ENCODE measurements around the gene CYP3A7.
"Not testable (repeated sequence)": the region's sequence is repeated elsewhere in the genome, so short reads cannot be mapped to it uniquely, and the experiment has no call there.

The CYP3A7 gene

GRCh38 chr7:99740573-99741440 lies 5.8 kb upstream of the CYP3A7 start:
- DNase-seq, result no peak

- DNase-seq, result no peak
Measured at GRCh38 chr7:99739699-99740572, 4.9 kb upstream of the CYP3A7 start.

- DNase-seq, result no peak
Measured at GRCh38 chr7:99737726-99738125, 2.7 kb upstream of the CYP3A7 start.

DNA sequence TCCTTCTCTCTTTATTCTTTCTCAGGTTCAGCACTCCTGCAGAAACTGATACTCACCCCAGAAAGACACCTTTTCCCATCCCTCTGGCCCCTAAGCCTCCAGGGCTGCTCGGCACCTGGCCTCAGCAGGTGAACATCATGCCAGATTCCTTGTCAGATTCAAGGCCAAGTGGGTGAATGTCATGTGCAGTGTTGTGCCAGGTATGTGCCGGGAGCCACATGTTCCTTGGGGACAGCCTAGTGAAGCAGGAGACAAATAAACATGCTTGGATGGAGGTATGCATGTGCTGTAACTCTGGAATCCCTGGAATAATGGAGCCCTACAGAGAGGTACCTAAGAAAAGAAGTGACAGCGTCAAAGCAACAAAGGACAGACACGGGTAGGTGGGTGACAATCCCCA lies 1.7 kb upstream of the CYP3A7 start:
- DNase-seq, result not testable (repeated sequence)

GRCh38 chr7:99733448-99733847 lies 1.5 kb downstream of the CYP3A7 start:
- DNase-seq, result no peak

- DNase-seq, result no peak
Measured at GRCh38 chr7:99733003-99733402, 2.0 kb downstream of the CYP3A7 start.

DNA sequence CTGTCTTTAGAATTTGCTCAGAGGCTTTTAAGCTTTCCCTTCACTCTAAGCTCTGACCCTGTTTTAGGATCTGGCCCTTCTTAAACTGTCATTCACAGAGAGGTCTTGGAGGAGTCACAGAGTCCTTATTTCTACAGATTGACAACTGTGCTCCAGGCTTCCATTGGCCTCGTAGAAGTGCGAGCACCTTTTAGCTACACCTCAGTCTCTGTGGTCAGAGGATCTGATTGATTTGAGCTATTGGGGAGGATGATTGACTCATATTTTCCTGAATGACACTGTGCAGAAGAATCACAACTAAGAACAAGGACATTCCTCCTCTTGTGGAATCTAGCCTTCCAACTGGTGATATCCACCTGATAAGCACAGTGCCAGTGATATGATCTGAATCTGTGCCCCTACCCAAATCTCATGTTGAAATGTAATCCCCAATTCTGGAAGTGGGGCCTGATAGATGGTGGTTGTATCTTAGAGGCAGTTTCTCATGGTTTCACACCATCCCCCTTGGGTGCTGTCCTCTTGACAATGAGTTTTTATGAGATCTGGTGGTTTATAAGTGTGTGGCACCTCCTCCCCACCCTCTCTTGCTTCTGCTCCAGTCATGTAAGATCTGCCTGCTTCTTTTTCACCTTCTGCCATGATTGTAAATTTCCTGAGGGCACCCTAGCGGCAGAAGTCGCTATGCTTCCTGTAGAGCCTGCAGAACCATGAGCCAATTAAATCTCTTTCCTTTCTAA lies 3.2 kb downstream of the CYP3A7 start:
- DNase-seq, result no peak

GRCh38 chr7:99730992-99731391 lies 4.0 kb downstream of the CYP3A7 start:
- no peak for DNase-seq

- DNase-seq, result no peak
Measured at GRCh38 chr7:99730238-99730810, 4.7 kb downstream of the CYP3A7 start.

GRCh38 chr7:99729486-99730237 lies 5.3 kb downstream of the CYP3A7 start:
- DNase-seq, result no peak

DNA sequence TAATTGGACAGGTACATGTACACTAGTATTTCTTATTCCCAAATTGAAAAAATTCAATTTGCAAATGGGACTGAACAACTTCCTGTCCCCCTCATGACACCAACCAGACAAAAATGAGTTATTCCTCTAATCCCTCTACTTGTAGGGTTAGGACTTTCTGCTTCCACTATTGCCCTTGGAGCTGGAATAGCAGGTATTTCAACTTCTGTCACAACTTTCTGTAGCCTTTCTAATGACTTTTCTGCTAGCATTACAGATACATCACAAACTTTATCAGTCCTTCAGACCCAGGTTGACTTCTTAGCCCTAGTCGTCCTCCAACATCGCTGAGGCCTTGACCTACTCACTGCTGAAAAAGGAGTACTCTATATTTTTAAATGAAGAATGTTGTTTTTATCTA lies 6.4 kb downstream of the CYP3A7 start:
- DNase-seq, result no peak

DNA sequence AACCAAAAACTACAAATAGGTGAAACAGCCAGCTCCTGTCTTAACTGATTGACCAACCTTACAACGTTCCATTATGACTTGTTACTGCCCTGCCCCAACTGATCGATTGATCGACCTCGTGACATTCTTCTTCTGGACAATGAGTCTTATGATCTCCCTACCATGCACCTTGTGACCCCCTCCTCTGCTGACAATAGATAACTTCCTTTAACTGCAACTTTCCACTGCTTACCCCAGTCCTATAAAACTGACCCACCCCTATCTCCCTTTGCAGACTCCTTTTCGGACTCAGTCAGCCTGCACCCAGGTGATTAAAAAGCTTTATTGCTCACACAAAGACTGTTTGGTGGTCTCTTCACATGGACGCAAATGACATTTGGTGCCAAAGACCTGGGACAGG lies 11.8 kb downstream of the CYP3A7 start:
- DNase-seq, result not testable (repeated sequence)

- DNase-seq, result no peak
Measured at GRCh38 chr7:99720800-99721595, 14.0 kb downstream of the CYP3A7 start.

- no peak for DNase-seq
Measured at GRCh38 chr7:99719996-99720769, 14.8 kb downstream of the CYP3A7 start.

GRCh38 chr7:99713995-99714570 lies 20.9 kb downstream of the CYP3A7 start:
- no peak for DNase-seq

DNA sequence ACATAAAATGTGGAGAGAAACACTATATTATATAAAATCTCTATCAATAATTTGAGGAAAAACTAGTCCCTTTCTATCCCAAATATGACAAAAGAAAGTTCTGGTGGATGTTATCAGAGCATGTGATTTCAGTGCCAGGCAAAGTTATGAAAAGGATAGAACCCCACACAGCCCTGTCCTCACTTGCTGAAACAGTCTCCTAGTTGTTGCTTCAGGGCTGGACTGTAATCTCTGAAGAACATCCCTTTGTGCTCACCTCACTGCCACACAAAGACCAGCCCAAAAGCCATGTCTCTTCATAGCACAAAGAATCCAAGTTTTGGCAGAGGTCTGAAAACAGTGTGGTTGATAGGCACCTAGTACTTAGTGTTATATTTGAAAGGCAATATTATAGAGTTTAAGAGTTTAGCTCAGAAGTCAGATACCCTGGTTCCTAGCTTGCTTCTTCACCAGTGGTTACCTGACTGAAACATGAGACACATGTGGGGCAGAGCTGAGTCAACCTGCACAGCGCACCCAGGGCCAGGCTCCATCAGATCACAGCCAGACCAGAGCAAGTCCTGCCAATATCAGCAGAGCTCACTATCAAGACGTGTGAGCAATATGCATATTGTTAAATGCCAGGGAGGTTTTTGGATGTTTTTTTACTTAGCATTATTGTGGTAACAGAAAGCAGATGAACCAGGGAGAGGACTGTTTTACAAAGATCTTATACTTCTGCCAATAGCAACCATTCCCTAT lies 25.0 kb downstream of the CYP3A7 start:
- no peak for DNase-seq

DNA sequence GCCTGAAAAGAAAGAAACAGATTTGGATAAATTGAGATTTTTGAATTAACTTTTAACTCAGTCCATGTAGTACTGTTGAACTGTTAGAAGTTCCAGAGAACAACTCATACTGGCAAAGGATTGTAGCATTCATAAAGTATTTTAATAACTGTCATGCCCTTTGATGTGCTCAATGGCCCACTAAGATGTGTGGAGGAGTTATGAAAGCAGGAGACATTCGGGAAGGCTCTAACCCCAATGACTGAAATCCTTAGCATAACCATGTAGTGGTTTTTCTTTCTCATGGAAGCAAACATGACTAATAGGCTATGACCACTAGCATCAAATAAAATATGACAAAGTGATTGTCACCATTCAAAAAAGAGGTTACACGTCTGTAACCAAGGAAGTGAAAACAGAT lies 25.7 kb downstream of the CYP3A7 start:
- no peak for DNase-seq

- no peak for DNase-seq
Measured at GRCh38 chr7:99707096-99707495, 27.9 kb downstream of the CYP3A7 start.

- no peak for DNase-seq
Measured at GRCh38 chr7:99699946-99700345, 35.0 kb downstream of the CYP3A7 start.
